AG10803 (cell line): ENCODE results near the gene TOM1L2.
A peak's percentile ranks its signal among the peaks of the same experiment; 100 is the strongest.
"Not testable (repeated sequence)": the region's sequence is repeated elsewhere in the genome, so short reads cannot be mapped to it uniquely, and the experiment has no call there.

Experiments used
- DNase-seq: peaks from one replicate; pipeline ENCODE4 v3.0.0; 2010; ENCODE audit warnings: low read depth
- H3K4me3 ChIP-seq: 2 replicates; pipeline ENCODE4 v1.5.1; 2011; ENCODE audit warnings: mild to moderate bottlenecking, low read length, control low read depth
- CTCF ChIP-seq: conservative IDR thresholded peaks from 2 replicates; pipeline ENCODE4 v1.5.1; 2011; ENCODE audit warnings: mild to moderate bottlenecking, low read length, control low read depth, inconsistent platforms

The TOM1L2 gene

GRCh38 chr17:17917394-17917793, 54.8 kb downstream of the TOM1L2 start:
- no peak for TF ChIP-seq CTCF
- peak; percentile 58 for DNase-seq
- H3K4me3 ChIP-seq, result no peak overlapping the region

GRCh38 chr17:17915183-17915582, 57.0 kb downstream of the TOM1L2 start:
- no peak overlapping the region for H3K4me3 ChIP-seq
- no peak for TF ChIP-seq CTCF
- DNase-seq, result no peak

GRCh38 chr17:17913695-17914332, 58.4 kb downstream of the TOM1L2 start:
- no peak overlapping the region for H3K4me3 ChIP-seq
- peak; percentile 87 for DNase-seq
- TF ChIP-seq CTCF, result no peak

GRCh38 chr17:17912336-17912735, 59.9 kb downstream of the TOM1L2 start:
- not testable (repeated sequence) for DNase-seq

GRCh38 chr17:17911001-17911613, 61.1 kb downstream of the TOM1L2 start:
- DNase-seq, result no peak
- TF ChIP-seq CTCF, result no peak

More at GRCh38 chr17:17912336-17912735, 59.9 kb downstream of the TOM1L2 start:
- not testable (repeated sequence) for H3K4me3 ChIP-seq

GRCh38 chr17:17910060-17910459, 62.1 kb downstream of the TOM1L2 start:
- TF ChIP-seq CTCF, result no peak
- no peak overlapping the region for H3K4me3 ChIP-seq
- DNase-seq, result no peak

More at GRCh38 chr17:17911001-17911613, 61.1 kb downstream of the TOM1L2 start:
- no peak overlapping the region for H3K4me3 ChIP-seq

- no peak overlapping the region for H3K4me3 ChIP-seq
- TF ChIP-seq CTCF, result no peak
- no peak for DNase-seq
These were observed 63.1 kb downstream of the TOM1L2 start for GRCh38 chr17:17909078-17909477.
